Activated CD8-positive, alpha-beta memory T cell treated with anti-CD3 and anti-CD28 coated beads, Interleukin-2, amount 10 ng/mL, durations not matched to agents 7 days and 5 days (primary cell): ENCODE data around the gene UTS2R. TPM values are rescaled to one million over a fixed set of nuclear protein-coding genes. Genes with fewer than 3 reads are reported as not detected.
A peak's percentile ranks its signal among the peaks of the same experiment; 100 is the strongest.
"Not testable (repeated sequence)": the region's sequence is repeated elsewhere in the genome, so short reads cannot be mapped to it uniquely, and the experiment has no call there.

Experiments
- ATAC-seq: fragments of 150-1000 bp; cut with Tn5 transposase; one replicate; pipeline ENCODE4 v1.10.0; 2021; ENCODE audit warnings: moderate library complexity
- CTCF ChIA-PET: fragments of 350-600 bp; sonication (Branson Sonifier 250); formaldehyde crosslinking; loops from one replicate; lab custom pipeline; 2021; ENCODE audit warnings: antibody characterized with exemption; lab: Charles Lee
- DNase-seq: peaks from one replicate; pipeline ENCODE4 v3.0.0-alpha.2; 2020
- H3K27ac Mint-ChIP-seq: one replicate; pipeline ENCODE4 v1.8.0; 2021; ENCODE audit warnings: mild to moderate bottlenecking, mixed read lengths
- H3K27me3 Mint-ChIP-seq: one replicate; pipeline ENCODE4 v1.8.0; 2021; ENCODE audit warnings: mixed read lengths
- H3K36me3 Mint-ChIP-seq: one replicate; pipeline ENCODE4 v1.8.0; 2021; ENCODE audit warnings: mild to moderate bottlenecking, mixed read lengths
- H3K4me1 Mint-ChIP-seq: one replicate; pipeline ENCODE4 v1.8.0; 2021; ENCODE audit warnings: mixed read lengths
- H3K4me3 Mint-ChIP-seq: one replicate; pipeline ENCODE4 v1.8.0; 2021; ENCODE audit warnings: mild to moderate bottlenecking, moderate library complexity, mixed read lengths
- H3K9me3 Mint-ChIP-seq: one replicate; pipeline ENCODE4 v1.8.0; 2022; ENCODE audit warnings: low read depth, mixed read lengths
- total RNA-seq, 2 experiments: library from RNA; stranded (reverse); gene quantifications; one replicate each; pipeline ENCODE4 v1.2.3, GENCODE V29; 2021

Gene UTS2R
- total RNA-seq, 2 experiments from 2014 or later: 0.16 TPM; not detected in 1

- Mint-ChIP-seq H3K27me3 (no peaks in the 10 kb centered on the region), H3K36me3 (peaks cover 1% of the 10 kb centered on the region), H3K9me3 (no peaks in the 10 kb centered on the region), H3K27ac (no peak overlapping the region), H3K4me3 (no peak overlapping the region), H3K4me1 (peaks cover 13% of the 10 kb centered on the region)
- CTCF ChIA-PET: interaction anchor here (0.7 to 1.5 kb wide), 3 partner anchors 9 to 204 kb away, joined by 3 read pairs; no protein-coding TSS in a partner anchor
- DNase-seq (no peak), ATAC-seq (no peak)
Observed at GRCh38 chr17:82410014-82410716, 38.6 kb downstream of the UTS2R start.

- Mint-ChIP-seq H3K9me3 (no peaks in the 10 kb centered on the region), H3K36me3 (no peaks in the 10 kb centered on the region), H3K4me1 (peaks cover 14% of the 10 kb centered on the region), H3K27ac (no peak overlapping the region), H3K27me3 (no peaks in the 10 kb centered on the region), H3K4me3 (no peak overlapping the region)
- ATAC-seq (no peak), DNase-seq (no peak)
- CTCF ChIA-PET: interaction anchor here (0.7 kb wide), 1 partner anchor 896 kb away, joined by 4 read pairs; no protein-coding TSS in a partner anchor
Observed at GRCh38 chr17:82411396-82412053, 40.0 kb downstream of the UTS2R start.

- H3K4me1 Mint-ChIP-seq: peaks cover 14% of the 10 kb centered on the region
- not testable (repeated sequence) for H3K27me3 Mint-ChIP-seq, ATAC-seq, H3K36me3 Mint-ChIP-seq, DNase-seq, H3K4me3 Mint-ChIP-seq, H3K27ac Mint-ChIP-seq, H3K9me3 Mint-ChIP-seq
- CTCF ChIA-PET: interaction anchor here (0.8 kb wide), 1 partner anchor 61 kb away, joined by 4 read pairs; no protein-coding TSS in a partner anchor
Observed at GRCh38 chr17:82412081-82412480, 40.5 kb downstream of the UTS2R start.

- Mint-ChIP-seq H3K4me3 (no peak overlapping the region), H3K36me3 (no peaks in the 10 kb centered on the region), H3K27me3 (no peaks in the 10 kb centered on the region), H3K27ac (no peak overlapping the region), H3K9me3 (no peaks in the 10 kb centered on the region), H3K4me1 (peaks cover 11% of the 10 kb centered on the region)
- CTCF ChIA-PET: interaction anchor here (0.8 to 3.1 kb wide), 3 partner anchors 60 to 63 kb away, joined by 3 to 16 read pairs (median 4); no protein-coding TSS in a partner anchor
- DNase-seq: no peak
- ATAC-seq: no peak
Observed at GRCh38 chr17:82412535-82413520, 41.3 kb downstream of the UTS2R start.

GRCh38 chr17:82414548-82415281 is 43.1 kb downstream of the UTS2R start:
- CTCF ChIA-PET: interaction anchor here (0.6 to 3.1 kb wide), 6 partner anchors 8 to 133 kb away, joined by 3 to 16 read pairs (median 3); no protein-coding TSS in a partner anchor
- no peak overlapping the region for H3K27ac Mint-ChIP-seq
- peaks cover under 1% of the 10 kb centered on the region for H3K36me3 Mint-ChIP-seq
- no peak overlapping the region for H3K4me3 Mint-ChIP-seq
- ATAC-seq (peak; percentile 28), DNase-seq (peak; percentile 86)
- H3K4me1 Mint-ChIP-seq: peaks cover 16% of the 10 kb centered on the region
- H3K9me3 Mint-ChIP-seq: no peaks in the 10 kb centered on the region
- no peaks in the 10 kb centered on the region for H3K27me3 Mint-ChIP-seq

DNA sequence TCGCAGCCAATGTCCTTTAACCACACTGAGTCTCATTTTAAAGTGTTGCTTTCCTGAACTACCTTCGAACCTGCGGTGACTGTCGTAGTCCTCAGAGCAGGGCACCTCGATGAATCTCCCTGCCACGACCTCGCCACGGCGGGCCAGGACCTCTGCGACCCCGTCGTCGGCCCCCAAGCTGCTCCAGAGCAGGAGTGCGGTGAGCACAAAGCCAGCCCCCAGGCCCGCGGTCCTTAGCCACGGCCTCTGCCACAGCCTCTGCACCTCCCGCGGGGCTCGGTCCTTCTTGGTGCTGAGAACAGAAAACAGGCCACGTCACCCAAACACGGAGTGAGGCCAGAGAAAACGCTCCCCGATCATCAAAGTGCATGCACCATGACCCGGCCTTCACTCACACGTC is 43.8 kb downstream of the UTS2R start:
- H3K9me3 Mint-ChIP-seq: no peaks in the 10 kb centered on the region
- H3K27me3 Mint-ChIP-seq: no peaks in the 10 kb centered on the region
- no peak overlapping the region for H3K4me3 Mint-ChIP-seq
- H3K27ac Mint-ChIP-seq: no peak overlapping the region
- H3K36me3 Mint-ChIP-seq: peaks cover 7% of the 10 kb centered on the region
- no peak for ATAC-seq
- H3K4me1 Mint-ChIP-seq: peaks cover 22% of the 10 kb centered on the region
- DNase-seq: no peak
- CTCF ChIA-PET: interaction anchor here (0.6 to 3.1 kb wide), 5 partner anchors 9 to 112 kb away, joined by 3 to 16 read pairs (median 3); no protein-coding TSS in a partner anchor

GRCh38 chr17:82415786-82416185 is 44.2 kb downstream of the UTS2R start:
- Mint-ChIP-seq H3K27me3 (no peaks in the 10 kb centered on the region), H3K36me3 (peaks cover 9% of the 10 kb centered on the region), H3K4me3 (no peak overlapping the region), H3K27ac (no peak overlapping the region), H3K9me3 (no peaks in the 10 kb centered on the region), H3K4me1 (peaks cover 23% of the 10 kb centered on the region)
- ATAC-seq: no peak
- CTCF ChIA-PET: interaction anchor here (0.9 to 3.1 kb wide), 4 partner anchors 9 to 135 kb away, joined by 3 to 16 read pairs (median 4); no protein-coding TSS in a partner anchor
- DNase-seq: no peak

DNA sequence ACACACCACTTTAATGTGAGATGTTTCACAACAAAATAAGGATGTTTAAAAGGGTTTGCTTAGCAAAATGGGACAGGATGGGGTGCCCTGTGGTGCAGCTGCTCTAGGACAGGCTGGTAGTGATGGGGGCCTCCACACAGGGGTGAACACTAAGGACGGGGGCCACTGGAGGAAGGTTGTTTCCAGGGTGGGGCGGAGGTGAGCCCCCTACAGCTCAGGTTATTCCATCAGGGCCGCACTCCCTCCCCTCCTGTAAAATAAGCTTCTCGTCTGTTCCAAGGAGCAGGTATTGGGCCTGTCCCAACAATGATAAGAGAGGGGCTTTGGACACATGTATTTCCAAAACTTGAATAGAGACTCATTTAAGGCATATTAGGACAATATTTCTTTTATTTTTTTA is 44.7 kb downstream of the UTS2R start:
- peaks cover 14% of the 10 kb centered on the region for H3K36me3 Mint-ChIP-seq
- no peak overlapping the region for H3K4me3 Mint-ChIP-seq
- H3K9me3 Mint-ChIP-seq: no peaks in the 10 kb centered on the region
- H3K4me1 Mint-ChIP-seq: peaks cover 25% of the 10 kb centered on the region
- CTCF ChIA-PET: interaction anchor here (0.9 to 3.1 kb wide), 5 partner anchors 8 to 253 kb away, joined by 3 to 16 read pairs (median 3); partner anchors contain the start of gene CSNK1D
- no peak for DNase-seq
- no peak overlapping the region for H3K27ac Mint-ChIP-seq
- ATAC-seq: no peak
- H3K27me3 Mint-ChIP-seq: no peaks in the 10 kb centered on the region

DNA sequence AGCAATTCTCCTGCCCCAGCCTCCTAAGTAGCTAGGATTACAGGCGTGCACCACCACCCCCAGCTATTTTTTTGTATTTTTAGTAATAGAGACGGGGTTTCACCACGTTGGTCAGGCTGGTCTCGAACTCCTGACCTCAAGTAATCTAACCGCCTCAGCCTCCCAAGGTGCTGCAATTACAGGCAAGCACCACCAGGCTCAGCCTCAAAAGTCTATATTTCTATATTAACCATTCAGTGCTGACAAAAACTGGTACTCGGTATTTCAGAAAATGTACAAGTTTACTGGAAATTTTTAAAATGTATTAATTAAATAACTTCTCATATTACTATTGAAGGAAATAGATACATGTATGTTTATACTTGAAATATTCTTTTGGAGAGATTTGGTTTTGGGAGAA is 45.2 kb downstream of the UTS2R start:
- no peaks in the 10 kb centered on the region for H3K9me3 Mint-ChIP-seq
- CTCF ChIA-PET: interaction anchor here (0.7 to 1.7 kb wide), 8 partner anchors 8 to 387 kb away, joined by 3 to 7 read pairs (median 3); partner anchors contain the start of gene CSNK1D
- H3K27ac Mint-ChIP-seq: no peak overlapping the region
- H3K36me3 Mint-ChIP-seq: peaks cover 16% of the 10 kb centered on the region
- H3K27me3 Mint-ChIP-seq: no peaks in the 10 kb centered on the region
- peaks cover 25% of the 10 kb centered on the region for H3K4me1 Mint-ChIP-seq
- ATAC-seq (no peak), DNase-seq (no peak)
- no peak overlapping the region for H3K4me3 Mint-ChIP-seq

- no peaks in the 10 kb centered on the region for H3K27me3 Mint-ChIP-seq
- peaks cover 23% of the 10 kb centered on the region for H3K36me3 Mint-ChIP-seq
- H3K27ac Mint-ChIP-seq: peak within 1 kb of the TSS; percentile 89
- no peaks in the 10 kb centered on the region for H3K9me3 Mint-ChIP-seq
- peaks cover 25% of the 10 kb centered on the region for H3K4me1 Mint-ChIP-seq
- peak within 1 kb of the TSS; percentile 80 for H3K4me3 Mint-ChIP-seq
- ATAC-seq: peak; percentile 91
- CTCF ChIA-PET: interaction anchor here (0.6 to 1.7 kb wide), 8 partner anchors 17 to 399 kb away, joined by 3 to 7 read pairs (median 4); partner anchors contain the start of genes CSNK1D and TEX19
- DNase-seq: peak; percentile 88
Observed at GRCh38 chr17:82418001-82418986, 46.7 kb downstream of the UTS2R start, which contains the start of the genes HEXD and OGFOD3. Gene HEXD, plus strand, starts transcription at chr17:82418347. Its CDS starts 1,453 bp downstream, at chr17:82419800. Gene OGFOD3, minus strand, starts transcription at chr17:82418586. Its CDS starts 101 bp downstream, at chr17:82418485.

- CTCF ChIA-PET: interaction anchor here (0.8 to 1.6 kb wide), 9 partner anchors 8 to 220 kb away, joined by 3 to 6 read pairs (median 3); partner anchors contain the start of gene TEX19
- Mint-ChIP-seq H3K36me3 (peaks cover 23% of the 10 kb centered on the region), H3K27ac (peak overlapping the region; percentile 89), H3K27me3 (no peaks in the 10 kb centered on the region), H3K4me1 (peaks cover 24% of the 10 kb centered on the region), H3K4me3 (peak overlapping the region; percentile 80), H3K9me3 (no peaks in the 10 kb centered on the region)
- ATAC-seq (no peak), DNase-seq (no peak)
Observed at GRCh38 chr17:82419540-82419939, 48.0 kb downstream of the UTS2R start.
